CD4-positive, alpha-beta T cell treated with Interleukin-10 for 1 hour (primary cell): ENCODE measurements around the gene MGMT.

Experiments
- DNase-seq: peaks from one replicate; pipeline ENCODE4 v3.0.0-alpha.2; 2020

Gene MGMT

GRCh38 chr10:129602938-129603535 is 136.0 kb downstream of the MGMT start:
- no peak for DNase-seq

DNA sequence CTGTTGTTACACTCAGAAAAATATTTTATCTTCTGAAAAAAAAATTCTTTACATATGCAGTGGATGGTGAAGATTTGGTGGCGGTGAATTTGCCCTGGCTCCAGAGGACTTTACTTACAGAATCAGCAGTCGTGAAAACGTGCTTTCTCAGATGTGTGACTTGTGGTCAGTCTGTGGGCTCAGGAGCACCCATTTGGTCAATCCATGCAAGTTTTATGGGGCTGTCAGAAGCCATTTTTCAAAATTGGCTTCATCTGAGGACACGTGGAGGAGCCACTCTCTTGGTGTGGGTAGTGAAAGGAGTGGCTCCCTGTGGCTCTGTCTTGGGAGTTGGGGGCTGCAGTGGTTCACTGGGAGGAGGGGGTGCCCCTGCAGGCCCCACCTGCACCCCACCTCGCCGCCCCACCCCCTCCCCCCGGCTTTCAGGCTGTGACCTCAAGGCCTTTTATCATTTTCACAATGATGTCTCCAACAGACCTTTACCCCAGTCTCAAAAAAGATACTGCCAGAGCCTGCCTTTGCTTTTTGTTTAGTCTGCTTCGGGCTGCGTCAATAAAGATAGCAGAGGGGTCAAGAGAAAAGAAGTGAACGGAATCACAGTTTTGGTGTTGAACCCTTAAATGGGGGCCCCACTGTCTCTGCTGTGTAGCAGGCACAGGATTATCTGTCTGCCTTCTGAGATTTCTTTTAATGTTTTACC is 137.4 kb downstream of the MGMT start:
- no peak for DNase-seq

DNA sequence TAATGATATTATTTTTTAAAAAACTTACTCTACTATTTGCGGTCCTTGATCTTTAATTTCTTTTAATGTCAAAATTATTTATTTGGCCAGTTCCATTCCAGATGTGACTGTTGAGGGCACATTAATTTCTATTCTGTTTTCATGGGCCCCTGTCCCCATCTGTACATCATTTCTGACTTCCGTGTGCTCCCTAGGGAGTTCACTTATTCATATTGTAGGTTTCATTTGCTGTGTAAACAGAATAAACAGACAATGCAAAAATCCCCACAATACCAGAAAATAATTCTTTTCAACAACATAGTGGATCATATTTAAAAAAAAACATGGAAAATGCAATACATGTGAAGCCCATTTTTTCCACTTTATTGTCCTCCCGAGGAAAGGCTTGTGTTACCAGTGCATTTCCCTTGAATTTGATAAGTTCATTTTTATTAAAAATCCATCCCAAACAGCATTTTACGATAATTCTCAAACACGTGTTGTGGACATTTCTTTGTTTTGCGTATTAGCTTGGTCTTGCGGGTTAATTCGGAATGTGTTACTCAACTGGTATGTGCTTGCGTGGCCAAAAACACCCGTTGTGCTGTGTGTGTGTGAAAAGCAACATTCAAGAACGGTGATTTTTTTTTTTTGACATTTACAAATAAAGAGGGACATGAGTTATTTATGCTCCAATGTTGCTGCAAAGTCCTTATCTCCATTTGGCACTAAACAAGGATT is 138.4 kb downstream of the MGMT start:
- DNase-seq = no peak

- DNase-seq = no peak
Measured at GRCh38 chr10:129605986-129606518, 139.0 kb downstream of the MGMT start.

- no peak for DNase-seq
Measured at GRCh38 chr10:129607607-129608109, 140.6 kb downstream of the MGMT start.

DNA sequence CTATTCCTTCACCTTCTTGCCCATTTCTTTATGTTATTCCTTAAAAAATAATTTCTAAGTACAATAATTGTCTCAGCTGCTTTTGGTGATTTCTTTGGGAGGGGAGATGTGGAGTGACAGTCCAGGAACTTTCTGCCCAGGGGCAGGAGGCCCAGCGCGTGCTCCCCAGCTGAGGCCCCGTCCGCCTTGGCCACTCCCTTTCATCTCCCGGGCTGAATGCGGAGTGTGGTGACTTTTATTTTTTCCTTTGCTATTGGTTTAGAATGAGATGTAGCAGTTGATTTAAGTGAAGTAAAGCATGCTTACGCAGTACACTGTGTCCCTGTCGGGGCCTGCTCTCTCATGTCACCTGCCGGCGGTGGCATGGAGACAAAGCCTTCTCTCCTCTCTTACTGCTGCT is 141.6 kb downstream of the MGMT start:
- no peak for DNase-seq

DNA sequence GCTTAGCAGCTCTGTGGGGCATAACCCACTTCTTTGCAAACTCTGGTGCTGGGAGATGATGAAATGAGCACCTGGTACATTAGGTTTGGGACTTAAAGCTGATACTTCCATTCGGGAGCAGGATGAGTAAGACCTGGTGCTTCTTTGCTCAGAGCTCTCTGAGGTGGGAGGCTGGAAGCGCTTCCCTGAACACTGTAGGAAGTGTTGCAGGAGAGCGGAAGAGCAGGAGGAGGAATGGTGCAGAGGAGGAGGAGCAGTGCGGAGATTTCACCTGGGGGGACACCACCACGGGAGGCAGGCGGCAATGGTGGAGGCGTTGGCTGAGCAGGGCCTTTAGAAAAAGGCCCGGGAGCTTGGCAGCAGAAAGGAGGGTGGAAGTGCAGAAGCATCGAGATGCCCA is 142.5 kb downstream of the MGMT start:
- DNase-seq = no peak

DNA sequence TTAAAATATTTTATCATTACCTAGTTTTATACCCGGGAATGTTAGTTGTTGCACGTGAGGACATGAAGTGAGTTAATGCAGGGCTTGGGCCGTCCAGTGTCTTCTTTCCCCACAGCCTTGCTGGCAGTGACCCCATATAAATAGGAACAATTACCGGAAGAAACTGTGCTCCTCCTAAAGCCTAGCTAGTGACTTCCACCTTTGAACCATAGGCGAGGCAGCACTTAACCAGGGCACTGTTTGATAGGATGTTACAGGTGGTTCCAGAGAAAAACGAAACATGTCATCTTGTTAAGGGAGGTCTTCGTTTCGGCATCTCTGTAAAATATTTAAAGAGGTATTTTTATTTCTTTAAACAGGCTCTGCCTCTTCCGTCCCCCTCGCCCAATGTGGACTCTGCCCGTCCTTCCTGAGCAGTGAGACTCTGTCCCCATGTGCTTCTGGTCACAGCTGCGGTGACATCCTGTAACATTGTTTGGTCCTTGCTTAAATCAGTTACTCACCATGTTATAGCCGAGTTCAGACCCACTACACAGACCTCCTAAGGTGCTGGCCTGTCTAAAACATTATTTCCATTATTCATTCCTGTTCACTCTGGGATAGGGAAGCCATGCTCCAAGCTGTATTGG is 145.6 kb downstream of the MGMT start:
- DNase-seq = no peak

DNA sequence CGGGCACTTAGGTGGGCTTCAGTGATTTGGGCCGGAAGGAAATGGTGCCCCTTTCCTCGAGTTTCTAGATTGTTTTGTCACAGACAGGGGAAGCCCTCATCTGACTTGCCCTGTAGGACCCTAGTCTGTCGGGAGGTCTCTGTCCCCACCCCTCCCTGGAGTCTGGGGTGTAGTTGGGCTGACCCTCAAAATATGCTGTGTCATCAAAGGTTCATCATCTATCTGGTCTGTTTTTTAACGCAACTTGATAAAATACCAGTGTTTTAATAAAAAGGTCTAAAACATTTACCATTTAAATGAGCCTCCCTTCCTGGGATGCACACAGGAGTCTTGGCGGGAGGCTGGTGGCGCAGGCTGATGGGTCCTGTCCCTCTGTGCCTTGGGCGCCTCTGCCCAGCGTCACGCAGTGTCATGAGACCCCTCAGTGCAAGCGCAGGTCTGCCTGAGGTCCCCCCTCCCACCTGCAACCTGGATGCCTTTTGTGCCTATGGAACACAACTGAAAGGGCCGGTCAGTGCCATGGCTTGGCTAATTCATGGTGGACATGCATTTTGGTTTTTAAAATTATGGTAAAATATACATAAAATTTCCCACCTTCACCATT is 146.4 kb downstream of the MGMT start:
- no peak for DNase-seq

DNA sequence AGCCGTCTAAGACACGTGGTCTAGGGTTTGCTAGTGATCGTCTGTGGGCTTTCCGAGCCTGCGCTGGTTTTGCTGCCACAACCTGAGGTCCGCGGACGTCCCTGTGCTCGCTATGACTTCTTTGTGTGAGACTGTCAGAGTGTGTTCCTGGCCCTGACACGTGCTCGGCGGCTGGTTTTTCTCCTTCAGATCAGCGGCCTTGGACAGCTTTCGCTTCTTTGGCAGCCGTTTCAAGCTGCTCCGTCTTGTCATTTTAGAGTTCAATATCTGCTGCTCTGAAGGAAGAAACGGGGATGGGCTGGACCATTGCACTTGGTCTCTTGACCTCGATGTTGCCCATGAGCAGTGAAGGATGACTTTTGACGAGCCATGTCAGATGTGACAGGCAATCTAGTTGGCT is 147.3 kb downstream of the MGMT start:
- DNase-seq = no peak

GRCh38 chr10:129615381-129615780 is 148.3 kb downstream of the MGMT start:
- DNase-seq = no peak

DNA sequence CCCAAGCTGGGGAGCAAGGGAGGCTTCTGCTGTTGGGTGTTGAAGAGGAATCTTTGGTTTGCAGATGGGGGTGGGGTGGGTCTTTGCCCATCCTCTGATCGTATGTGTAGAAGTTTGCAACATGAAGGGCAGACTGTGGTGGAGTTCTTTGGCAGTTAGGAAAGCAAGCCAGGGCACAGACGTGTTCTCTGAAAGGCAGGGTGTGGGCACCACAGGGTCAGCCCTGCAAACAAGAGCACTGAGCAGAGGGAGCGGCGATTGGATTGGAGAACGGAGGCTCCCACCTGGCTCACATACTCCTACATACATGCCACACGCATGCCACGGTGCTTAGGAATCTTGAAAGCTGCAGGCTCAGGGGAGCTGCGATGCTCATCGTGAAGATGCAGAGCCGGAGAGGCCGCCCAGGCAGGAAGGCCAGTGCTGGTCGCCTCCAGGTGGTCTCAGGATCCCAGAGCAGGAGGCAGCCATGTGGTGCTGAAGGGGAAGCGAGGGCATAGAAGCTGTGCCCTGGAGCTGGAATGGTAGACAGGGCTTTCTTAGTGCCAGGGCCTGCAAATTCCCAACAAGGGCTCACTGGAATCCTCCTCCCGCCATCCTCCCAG is 149.0 kb downstream of the MGMT start:
- no peak for DNase-seq

DNA sequence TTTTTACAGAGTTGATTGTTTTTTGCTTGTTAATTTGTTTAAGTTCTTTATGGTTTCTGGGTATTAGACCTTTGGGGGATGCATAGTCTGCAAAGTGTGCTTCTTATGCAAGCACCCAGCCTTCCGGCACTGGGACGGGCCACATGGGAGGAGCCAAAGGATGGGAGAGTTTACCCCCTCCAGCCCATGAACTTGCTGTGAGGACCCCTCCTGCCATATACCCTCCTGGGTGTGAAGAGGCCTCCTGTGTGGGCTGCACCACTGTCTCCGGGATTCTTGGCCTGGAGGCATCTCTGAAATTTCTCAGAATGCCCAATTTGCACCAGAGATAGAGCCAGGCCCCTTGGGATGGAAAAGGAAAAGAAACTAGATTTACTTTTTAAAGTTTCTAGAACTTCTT is 150.7 kb downstream of the MGMT start:
- DNase-seq = no peak

DNA sequence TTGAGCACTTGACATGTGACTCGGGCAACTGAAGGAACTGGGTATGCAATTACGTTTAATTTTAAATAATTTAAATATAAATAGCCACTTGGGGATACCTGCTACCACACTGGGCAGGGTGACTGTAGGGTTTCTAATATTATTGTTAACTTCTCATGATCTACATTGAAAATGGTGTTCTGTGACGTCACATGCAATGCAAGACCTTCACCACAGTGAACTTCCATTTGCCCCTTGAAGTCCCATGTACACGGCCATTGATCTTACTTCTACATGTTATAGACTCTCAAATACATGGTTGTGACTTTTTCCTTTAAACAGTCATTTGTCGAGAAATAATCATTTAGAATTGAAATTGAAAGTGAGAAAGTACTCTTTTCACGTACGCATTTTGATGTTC is 154.0 kb downstream of the MGMT start:
- DNase-seq = no peak

- no peak for DNase-seq
Measured at GRCh38 chr10:129621693-129622092, 154.7 kb downstream of the MGMT start.

GRCh38 chr10:129622291-129622690 is 155.2 kb downstream of the MGMT start:
- DNase-seq = no peak

DNA sequence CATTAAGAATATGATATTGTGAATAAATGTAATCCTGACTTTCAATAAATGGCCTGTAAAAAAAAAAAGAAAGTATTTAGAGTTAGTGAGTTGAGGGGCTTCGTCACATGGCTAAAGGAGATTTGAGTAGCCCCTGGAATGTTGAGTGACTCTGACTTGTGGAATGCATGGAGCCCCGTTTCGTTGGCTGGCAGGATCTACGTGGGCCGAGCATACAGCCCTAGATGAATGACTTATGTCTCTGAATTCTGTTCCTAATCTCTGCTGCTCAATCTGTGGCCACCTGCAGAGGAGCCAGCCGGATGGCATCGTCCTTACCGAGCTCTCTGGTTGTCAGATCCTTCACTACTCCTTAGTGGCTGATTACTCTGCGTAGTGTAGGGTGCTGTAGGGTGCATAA is 155.7 kb downstream of the MGMT start:
- no peak for DNase-seq

DNA sequence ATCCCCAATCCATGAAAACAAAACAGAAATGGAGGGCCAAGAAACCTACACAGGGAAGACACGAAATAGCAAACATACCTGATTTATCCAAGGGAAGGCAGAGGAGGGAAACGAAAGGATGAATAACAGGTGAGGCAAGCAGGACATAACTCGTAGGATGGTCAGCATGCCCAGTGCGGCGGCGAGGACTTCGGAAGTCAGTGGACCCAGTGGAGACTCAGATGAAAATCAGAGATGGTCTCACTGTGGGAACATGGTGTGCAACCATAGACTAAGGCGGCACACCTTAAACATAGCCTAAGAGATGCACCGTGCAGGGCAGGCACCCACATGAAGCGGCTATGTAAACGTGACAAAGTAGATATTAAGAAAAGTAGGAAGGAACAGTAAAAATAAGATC is 157.5 kb downstream of the MGMT start:
- DNase-seq = no peak

DNA sequence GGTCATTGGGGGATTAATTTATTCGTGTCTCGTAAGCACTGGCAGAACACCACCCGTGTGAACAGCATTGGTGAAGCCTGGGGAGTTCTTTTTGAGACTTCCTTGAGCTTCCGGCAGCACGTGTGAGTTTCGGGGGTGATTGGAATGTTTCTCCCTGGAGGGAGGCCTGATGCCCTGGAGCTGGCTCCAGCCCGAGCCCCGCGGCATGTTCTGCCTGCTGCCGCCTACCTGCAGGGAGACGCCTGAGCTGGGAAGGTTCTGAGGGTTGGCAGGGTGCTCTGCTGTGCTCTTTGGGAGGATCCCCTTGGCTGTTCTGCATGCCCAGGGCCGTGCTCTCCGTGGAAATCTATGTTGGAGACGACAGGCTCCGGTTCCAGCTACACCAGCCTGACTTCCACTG is 159.3 kb downstream of the MGMT start:
- no peak for DNase-seq

DNA sequence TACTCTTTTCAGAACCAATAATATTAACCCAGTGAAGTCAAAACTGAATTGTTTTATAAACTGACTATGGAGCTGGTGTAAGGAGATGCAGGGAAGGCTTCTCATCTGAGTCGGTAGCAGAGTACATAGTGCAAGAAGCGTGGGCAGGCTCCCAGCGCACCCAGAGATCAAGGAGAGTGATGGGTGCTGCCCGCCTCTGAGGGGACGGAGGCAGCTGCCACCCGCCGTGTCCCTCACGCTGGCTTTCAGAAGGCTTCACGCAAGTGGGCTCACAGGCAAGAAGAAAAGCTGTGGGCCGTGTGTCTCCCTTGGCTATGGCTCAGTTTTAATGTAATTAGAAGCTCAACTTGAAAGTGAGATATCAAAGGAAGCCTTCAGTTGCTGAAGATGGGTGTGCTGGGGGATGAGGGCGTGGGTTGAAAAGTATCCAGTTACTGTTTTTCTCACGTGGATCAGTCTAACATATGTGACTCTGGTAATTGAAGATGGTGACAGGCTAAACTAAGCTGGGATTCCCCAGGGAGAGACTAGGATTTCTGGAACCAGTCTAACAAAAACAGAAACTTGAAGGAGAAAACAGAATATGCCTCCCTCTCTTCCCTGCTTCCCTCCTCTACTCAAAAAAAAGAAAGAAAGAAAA is 159.9 kb downstream of the MGMT start:
- no peak for DNase-seq

DNA sequence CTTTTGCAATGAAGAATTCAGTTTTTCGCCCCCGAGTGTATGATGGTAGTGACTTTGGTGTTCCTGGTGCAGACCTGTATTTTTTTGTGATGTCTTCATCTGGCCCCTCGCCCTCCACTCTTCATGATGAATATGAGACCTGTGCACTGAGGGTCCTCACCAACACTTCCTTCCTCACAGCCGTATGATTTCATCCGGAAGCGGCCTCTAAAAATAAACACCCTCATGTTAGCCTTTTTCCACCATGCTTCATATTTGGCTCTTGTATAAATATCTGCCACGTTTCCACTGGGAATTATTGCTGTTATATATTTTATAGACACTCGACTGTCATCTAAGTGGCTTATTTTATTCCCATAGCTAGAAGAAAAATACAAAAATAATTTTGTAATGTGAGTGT is 160.4 kb downstream of the MGMT start:
- no peak for DNase-seq

- DNase-seq = no peak
Measured at GRCh38 chr10:129628823-129629222, 161.8 kb downstream of the MGMT start.
